Measurements from ENCODE around the gene HDAC4. TPM values are rescaled to one million over a fixed set of nuclear protein-coding genes. Genes with fewer than 3 reads are reported as not detected.
A peak's percentile ranks its signal among the peaks of the same experiment; 100 is the strongest.

HDAC4 gene
- total RNA-seq, 6 donors from 2014 or later = 16.1 to 108 (median 45.0) TPM

GRCh38 chr2:239222312-239222660 is 178.5 kb downstream of the HDAC4 start:
- H3K4me1 ChIP-seq = peaks cover 60 to 65% (median 62%) of the 10 kb centered on the region in 4 donors
- H3K4me3 ChIP-seq = peak overlapping the region in 2 of 4 donors; percentile 25 to 28
- ATAC-seq (ENCODE audit: low FRiP score in 2 of 2) (peak; percentile 58 to 65), DNase-seq (no peak)
- H3K27ac ChIP-seq = peak overlapping the region; percentile 86 to 93 (median 91)
- H3K36me3 ChIP-seq = no peaks in the 10 kb centered on the region
- 21 to 45% methylated on average over 2 of the region's 2 CpGs for WGBS, 2 donors
- H3K27me3 ChIP-seq = no peaks in the 10 kb centered on the region
- TF ChIP-seq EP300 (IDR thresholded peaks at IDR 0.05) (no peak), POLR2AphosphoS5 (IDR thresholded peaks at IDR 0.05) (peak in 1 of 2 donors; percentile 14)
- no peaks in the 10 kb centered on the region for H3K9me3 ChIP-seq

- Histone ChIP-seq H3K9me3 (no peaks in the 10 kb centered on the region), H3K36me3 (no peaks in the 10 kb centered on the region), H3K4me1 (peaks cover 49 to 67% (median 57%) of the 10 kb centered on the region in 4 donors), H3K4me3 (no peak overlapping the region), H3K27ac (peak overlapping the region; percentile 86 to 93 (median 91)), H3K27me3 (no peaks in the 10 kb centered on the region)
- ATAC-seq (ENCODE audit: low FRiP score in 2 of 2) (no peak), DNase-seq (no peak)
- 93 to 94% methylated on average over 15 of the region's 15 CpGs for WGBS, 2 donors
- TF ChIP-seq EP300 (IDR thresholded peaks at IDR 0.05) (no peak), POLR2AphosphoS5 (IDR thresholded peaks at IDR 0.05) (no peak), POLR2A (IDR thresholded peaks at IDR 0.05) (no peak), CTCF (IDR thresholded peaks at IDR 0.05) (no peak)
Observed at GRCh38 chr2:239220981-239221396, 179.8 kb downstream of the HDAC4 start.

GRCh38 chr2:239220341-239220740 is 180.5 kb downstream of the HDAC4 start:
- Histone ChIP-seq H3K4me3 (no peak overlapping the region), H3K9me3 (no peaks in the 10 kb centered on the region), H3K27ac (peak overlapping the region; percentile 86 to 93 (median 91)), H3K4me1 (peaks cover 43 to 60% (median 51%) of the 10 kb centered on the region in 4 donors), H3K36me3 (no peaks in the 10 kb centered on the region), H3K27me3 (no peaks in the 10 kb centered on the region)
- 81 to 84% methylated on average over 9 of the region's 9 CpGs for WGBS, 2 donors
- ATAC-seq (ENCODE audit: low FRiP score in 2 of 2) (no peak), DNase-seq (no peak)
- TF ChIP-seq CTCF (IDR thresholded peaks at IDR 0.05) (no peak), EP300 (IDR thresholded peaks at IDR 0.05) (no peak), POLR2AphosphoS5 (IDR thresholded peaks at IDR 0.05) (no peak), POLR2A (IDR thresholded peaks at IDR 0.05) (no peak)

- peaks cover 15 to 45% (median 26%) of the 10 kb centered on the region in 4 donors for H3K4me1 ChIP-seq
- 72% methylated on average over 9 to 17 of the region's 17 CpGs for WGBS, 2 donors
- H3K27ac ChIP-seq = peak overlapping the region in 2 of 4 donors; percentile 12 to 69
- TF ChIP-seq CTCF (IDR thresholded peaks at IDR 0.05) (no peak), POLR2A (IDR thresholded peaks at IDR 0.05) (no peak), POLR2AphosphoS5 (IDR thresholded peaks at IDR 0.05) (no peak), EP300 (IDR thresholded peaks at IDR 0.05) (no peak)
- ATAC-seq (ENCODE audit: low FRiP score in 2 of 2) = no peak
- no peaks in the 10 kb centered on the region for H3K27me3 ChIP-seq
- DNase-seq = no peak
- H3K36me3 ChIP-seq = no peaks in the 10 kb centered on the region
- no peaks in the 10 kb centered on the region for H3K9me3 ChIP-seq
- no peak overlapping the region for H3K4me3 ChIP-seq
Observed at GRCh38 chr2:239216614-239217273, 184.1 kb downstream of the HDAC4 start.

GRCh38 chr2:239215988-239216613 is 184.7 kb downstream of the HDAC4 start:
- H3K27ac ChIP-seq = peak overlapping the region in 1 of 4 donors; percentile 69
- H3K4me3 ChIP-seq = no peak overlapping the region
- WGBS, 2 donors = 86 to 89% methylated on average over 7 of the region's 7 CpGs
- TF ChIP-seq CTCF (IDR thresholded peaks at IDR 0.05) (no peak), POLR2AphosphoS5 (IDR thresholded peaks at IDR 0.05) (no peak), POLR2A (IDR thresholded peaks at IDR 0.05) (no peak), EP300 (IDR thresholded peaks at IDR 0.05) (no peak)
- no peak for ATAC-seq (ENCODE audit: low FRiP score in 2 of 2)
- no peaks in the 10 kb centered on the region for H3K36me3 ChIP-seq
- no peaks in the 10 kb centered on the region for H3K9me3 ChIP-seq
- H3K27me3 ChIP-seq = no peaks in the 10 kb centered on the region
- no peak for DNase-seq
- H3K4me1 ChIP-seq = peaks cover 10 to 44% (median 20%) of the 10 kb centered on the region in 4 donors
